ENCODE data around the gene KRTAP3-3. TPM values are rescaled to one million over a fixed set of nuclear protein-coding genes. Genes with fewer than 3 reads are reported as not detected.

KRTAP3-3 gene
- total and polyA plus RNA-seq, 5 donors, result not detected

GRCh38 chr17:40958086-40958953 is 35.6 kb downstream of the KRTAP3-3 start:
- Histone ChIP-seq H3K4me3 (ENCODE audit: low read length) (no peak overlapping the region), H3K4me1 (ENCODE audit: control insufficient read depth, insufficient read depth, low read length) (no peaks in the 10 kb centered on the region), H3K27me3 (ENCODE audit: control insufficient read depth, insufficient read depth) (no peaks in the 10 kb centered on the region), H3K27ac (ENCODE audit: low read length) (no peak overlapping the region), H3K9me3 (ENCODE audit: control insufficient read depth, low read length) (no peaks in the 10 kb centered on the region)
- DNase-seq, result no peak
- 75% methylated on average over 12 of the region's 12 CpGs for WGBS
- ATAC-seq, result no peak
- intact Hi-C loops (cut with DNase I), result no loop called here

GRCh38 chr17:40956401-40957254 is 37.3 kb downstream of the KRTAP3-3 start:
- H3K4me1 ChIP-seq (ENCODE audit: control insufficient read depth, insufficient read depth, low read length), result no peaks in the 10 kb centered on the region
- no peak overlapping the region for H3K4me3 ChIP-seq (ENCODE audit: low read length)
- H3K9me3 ChIP-seq (ENCODE audit: control insufficient read depth, low read length), result no peaks in the 10 kb centered on the region
- 75% methylated on average over 8 of the region's 8 CpGs for WGBS
- H3K27ac ChIP-seq (ENCODE audit: low read length), result no peak overlapping the region
- no peak for ATAC-seq
- intact Hi-C loops (cut with DNase I), result no loop called here
- no peaks in the 10 kb centered on the region for H3K27me3 ChIP-seq (ENCODE audit: control insufficient read depth, insufficient read depth)
- DNase-seq, result no peak

GRCh38 chr17:40953881-40954280 is 40.1 kb downstream of the KRTAP3-3 start:
- Histone ChIP-seq H3K27me3 (ENCODE audit: control insufficient read depth, insufficient read depth) (no peaks in the 10 kb centered on the region), H3K9me3 (ENCODE audit: control insufficient read depth, low read length) (no peaks in the 10 kb centered on the region), H3K4me1 (ENCODE audit: control insufficient read depth, insufficient read depth, low read length) (no peaks in the 10 kb centered on the region), H3K4me3 (ENCODE audit: low read length) (no peak overlapping the region), H3K27ac (ENCODE audit: low read length) (no peak overlapping the region)
- intact Hi-C loops (cut with DNase I), result no loop called here
- no peak for DNase-seq
- no peak for ATAC-seq
- 80% methylated on average over 2 of the region's 2 CpGs for WGBS

- 61% methylated on average over 1 of the region's 1 CpG for WGBS
- ATAC-seq (no peak), DNase-seq (no peak)
- no peaks in the 10 kb centered on the region for H3K4me1 ChIP-seq (ENCODE audit: control insufficient read depth, insufficient read depth, low read length)
- intact Hi-C loops (cut with DNase I), result no loop called here
- H3K27ac ChIP-seq (ENCODE audit: low read length), result no peak overlapping the region
- no peaks in the 10 kb centered on the region for H3K27me3 ChIP-seq (ENCODE audit: control insufficient read depth, insufficient read depth)
- H3K4me3 ChIP-seq (ENCODE audit: low read length), result no peak overlapping the region
- no peaks in the 10 kb centered on the region for H3K9me3 ChIP-seq (ENCODE audit: control insufficient read depth, low read length)
Observed at GRCh38 chr17:40952661-40953060, 41.3 kb downstream of the KRTAP3-3 start.

GRCh38 chr17:40952154-40952553 is 41.8 kb downstream of the KRTAP3-3 start:
- H3K27me3 ChIP-seq (ENCODE audit: control insufficient read depth, insufficient read depth), result no peaks in the 10 kb centered on the region
- 80% methylated on average over 2 of the region's 2 CpGs for WGBS
- no peak overlapping the region for H3K27ac ChIP-seq (ENCODE audit: low read length)
- H3K9me3 ChIP-seq (ENCODE audit: control insufficient read depth, low read length), result no peaks in the 10 kb centered on the region
- intact Hi-C loops (cut with DNase I), result no loop called here
- H3K4me3 ChIP-seq (ENCODE audit: low read length), result no peak overlapping the region
- ATAC-seq (no peak), DNase-seq (no peak)
- no peaks in the 10 kb centered on the region for H3K4me1 ChIP-seq (ENCODE audit: control insufficient read depth, insufficient read depth, low read length)

GRCh38 chr17:40951011-40951622 is 42.8 kb downstream of the KRTAP3-3 start:
- no peak overlapping the region for H3K27ac ChIP-seq (ENCODE audit: low read length)
- intact Hi-C loops (cut with DNase I), result no loop called here
- WGBS, result 95% methylated on average over 2 of the region's 2 CpGs
- no peak overlapping the region for H3K4me3 ChIP-seq (ENCODE audit: low read length)
- H3K9me3 ChIP-seq (ENCODE audit: control insufficient read depth, low read length), result no peaks in the 10 kb centered on the region
- H3K27me3 ChIP-seq (ENCODE audit: control insufficient read depth, insufficient read depth), result no peaks in the 10 kb centered on the region
- ATAC-seq (no peak), DNase-seq (no peak)
- no peaks in the 10 kb centered on the region for H3K4me1 ChIP-seq (ENCODE audit: control insufficient read depth, insufficient read depth, low read length)

- H3K27ac ChIP-seq (ENCODE audit: low read length), result no peak overlapping the region
- H3K9me3 ChIP-seq (ENCODE audit: control insufficient read depth, low read length), result no peaks in the 10 kb centered on the region
- WGBS, result 80% methylated on average over 7 of the region's 7 CpGs
- H3K4me3 ChIP-seq (ENCODE audit: low read length), result no peak overlapping the region
- no peaks in the 10 kb centered on the region for H3K4me1 ChIP-seq (ENCODE audit: control insufficient read depth, insufficient read depth, low read length)
- intact Hi-C loops (cut with DNase I), result no loop called here
- no peaks in the 10 kb centered on the region for H3K27me3 ChIP-seq (ENCODE audit: control insufficient read depth, insufficient read depth)
- no peak for ATAC-seq
- DNase-seq, result no peak
Observed at GRCh38 chr17:40950176-40950575, 43.8 kb downstream of the KRTAP3-3 start.

- ATAC-seq (no peak), DNase-seq (no peak)
- H3K4me1 ChIP-seq (ENCODE audit: control insufficient read depth, insufficient read depth, low read length), result no peaks in the 10 kb centered on the region
- H3K9me3 ChIP-seq (ENCODE audit: control insufficient read depth, low read length), result no peaks in the 10 kb centered on the region
- 31% methylated on average over 10 of the region's 10 CpGs for WGBS
- intact Hi-C loops (cut with DNase I), result no loop called here
- no peak overlapping the region for H3K27ac ChIP-seq (ENCODE audit: low read length)
- H3K4me3 ChIP-seq (ENCODE audit: low read length), result no peak overlapping the region
- no peaks in the 10 kb centered on the region for H3K27me3 ChIP-seq (ENCODE audit: control insufficient read depth, insufficient read depth)
Observed at GRCh38 chr17:40949418-40949817, 44.5 kb downstream of the KRTAP3-3 start.

GRCh38 chr17:40947929-40948328 is 46.0 kb downstream of the KRTAP3-3 start:
- intact Hi-C loops (cut with DNase I), result no loop called here
- no peaks in the 10 kb centered on the region for H3K27me3 ChIP-seq (ENCODE audit: control insufficient read depth, insufficient read depth)

GRCh38 chr17:40945414-40945813 is 48.5 kb downstream of the KRTAP3-3 start:
- H3K9me3 ChIP-seq (ENCODE audit: control insufficient read depth, low read length), result no peaks in the 10 kb centered on the region
- 82% methylated on average over 6 of the region's 6 CpGs for WGBS
- ATAC-seq (no peak), DNase-seq (no peak)
- H3K27me3 ChIP-seq (ENCODE audit: control insufficient read depth, insufficient read depth), result no peaks in the 10 kb centered on the region
- intact Hi-C loops (cut with DNase I), result no loop called here
- H3K27ac ChIP-seq (ENCODE audit: low read length), result no peak overlapping the region
- H3K4me1 ChIP-seq (ENCODE audit: control insufficient read depth, insufficient read depth, low read length), result no peaks in the 10 kb centered on the region
- no peak overlapping the region for H3K4me3 ChIP-seq (ENCODE audit: low read length)

More at GRCh38 chr17:40947929-40948328, 46.0 kb downstream of the KRTAP3-3 start:
- no peak for DNase-seq
- H3K4me3 ChIP-seq (ENCODE audit: low read length), result no peak overlapping the region
- 76% methylated on average over 2 of the region's 2 CpGs for WGBS
- H3K9me3 ChIP-seq (ENCODE audit: control insufficient read depth, low read length), result no peaks in the 10 kb centered on the region
- no peaks in the 10 kb centered on the region for H3K4me1 ChIP-seq (ENCODE audit: control insufficient read depth, insufficient read depth, low read length)
- no peak overlapping the region for H3K27ac ChIP-seq (ENCODE audit: low read length)
- no peak for ATAC-seq

GRCh38 chr17:40944531-40944930 is 49.4 kb downstream of the KRTAP3-3 start:
- DNase-seq (no peak), ATAC-seq (no peak)
- Histone ChIP-seq H3K9me3 (ENCODE audit: control insufficient read depth, low read length) (no peaks in the 10 kb centered on the region), H3K27ac (ENCODE audit: low read length) (no peak overlapping the region), H3K4me3 (ENCODE audit: low read length) (no peak overlapping the region), H3K27me3 (ENCODE audit: control insufficient read depth, insufficient read depth) (no peaks in the 10 kb centered on the region), H3K4me1 (ENCODE audit: control insufficient read depth, insufficient read depth, low read length) (no peaks in the 10 kb centered on the region)
- WGBS, result 23% methylated on average over 1 of the region's 1 CpG
- intact Hi-C loops (cut with DNase I), result no loop called here
